ENCODE data around the gene FRMPD1. TPM values are rescaled to one million over a fixed set of nuclear protein-coding genes. Genes with fewer than 3 reads are reported as not detected.
"Not testable (repeated sequence)": the region's sequence is repeated elsewhere in the genome, so short reads cannot be mapped to it uniquely, and the experiment has no call there.

FRMPD1 gene, protein sequence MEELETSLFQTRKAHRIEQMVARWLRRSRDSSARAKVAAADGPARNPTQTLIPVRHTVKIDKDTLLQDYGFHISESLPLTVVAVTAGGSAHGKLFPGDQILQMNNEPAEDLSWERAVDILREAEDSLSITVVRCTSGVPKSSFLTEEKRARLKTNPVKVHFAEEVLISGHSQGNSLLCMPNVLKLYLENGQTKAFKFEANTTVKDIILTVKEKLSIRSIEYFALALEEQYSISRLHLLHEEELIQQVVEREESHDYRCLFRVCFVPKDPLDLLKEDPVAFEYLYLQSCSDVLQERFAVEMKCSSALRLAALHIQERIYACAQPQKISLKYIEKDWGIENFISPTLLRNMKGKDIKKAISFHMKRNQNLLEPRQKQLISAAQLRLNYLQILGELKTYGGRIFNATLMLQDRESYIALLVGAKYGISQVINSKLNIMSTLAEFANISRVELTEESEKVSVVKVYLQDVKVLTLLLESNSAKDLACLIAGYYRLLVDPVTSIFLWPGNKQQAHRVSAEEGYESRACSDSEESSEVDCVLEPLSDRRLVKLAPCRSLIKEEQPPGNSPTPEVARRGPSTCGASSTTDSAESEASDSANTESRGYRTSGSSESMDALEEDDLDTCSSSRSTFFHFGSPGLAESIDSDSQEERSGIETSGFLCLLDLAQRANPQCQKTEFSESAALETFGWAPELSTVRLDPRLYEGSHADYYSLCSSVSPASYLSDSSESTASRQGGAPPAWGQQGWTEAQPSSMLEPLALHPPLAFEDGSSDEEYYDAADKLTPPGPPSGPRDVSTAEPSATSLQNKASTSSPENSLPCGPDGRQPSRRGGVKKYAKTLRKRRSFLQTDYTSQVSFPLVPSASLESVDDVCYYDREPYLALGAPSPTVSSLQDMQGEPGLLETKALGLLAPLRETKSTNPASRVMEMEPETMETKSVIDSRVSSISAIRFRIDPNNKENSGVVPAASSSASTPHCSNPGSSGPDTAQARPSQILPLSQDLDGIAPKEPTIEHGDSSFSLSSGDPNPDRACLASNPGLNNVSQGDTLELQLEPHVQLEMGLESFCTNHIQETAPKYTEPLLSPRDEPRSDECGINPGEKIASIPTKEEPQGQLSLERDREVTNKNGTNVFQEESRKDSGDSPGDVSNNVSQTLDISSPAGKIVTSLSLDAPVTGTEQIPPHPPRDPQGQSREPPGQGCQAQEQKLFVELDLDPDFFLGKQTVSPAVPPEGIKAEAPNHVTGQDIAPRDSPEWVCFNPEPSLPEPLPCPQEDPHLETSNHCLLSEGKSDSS (N-terminal part only)
- total RNA-seq (ENCODE audit: unreplicated experiment) = 38.1 TPM
- long read RNA-seq, partial matches to known transcripts = 7 of 8 reads
- long read RNA-seq, other reads (novel, unspliced or antisense) = 1 of 8 reads

DNA sequence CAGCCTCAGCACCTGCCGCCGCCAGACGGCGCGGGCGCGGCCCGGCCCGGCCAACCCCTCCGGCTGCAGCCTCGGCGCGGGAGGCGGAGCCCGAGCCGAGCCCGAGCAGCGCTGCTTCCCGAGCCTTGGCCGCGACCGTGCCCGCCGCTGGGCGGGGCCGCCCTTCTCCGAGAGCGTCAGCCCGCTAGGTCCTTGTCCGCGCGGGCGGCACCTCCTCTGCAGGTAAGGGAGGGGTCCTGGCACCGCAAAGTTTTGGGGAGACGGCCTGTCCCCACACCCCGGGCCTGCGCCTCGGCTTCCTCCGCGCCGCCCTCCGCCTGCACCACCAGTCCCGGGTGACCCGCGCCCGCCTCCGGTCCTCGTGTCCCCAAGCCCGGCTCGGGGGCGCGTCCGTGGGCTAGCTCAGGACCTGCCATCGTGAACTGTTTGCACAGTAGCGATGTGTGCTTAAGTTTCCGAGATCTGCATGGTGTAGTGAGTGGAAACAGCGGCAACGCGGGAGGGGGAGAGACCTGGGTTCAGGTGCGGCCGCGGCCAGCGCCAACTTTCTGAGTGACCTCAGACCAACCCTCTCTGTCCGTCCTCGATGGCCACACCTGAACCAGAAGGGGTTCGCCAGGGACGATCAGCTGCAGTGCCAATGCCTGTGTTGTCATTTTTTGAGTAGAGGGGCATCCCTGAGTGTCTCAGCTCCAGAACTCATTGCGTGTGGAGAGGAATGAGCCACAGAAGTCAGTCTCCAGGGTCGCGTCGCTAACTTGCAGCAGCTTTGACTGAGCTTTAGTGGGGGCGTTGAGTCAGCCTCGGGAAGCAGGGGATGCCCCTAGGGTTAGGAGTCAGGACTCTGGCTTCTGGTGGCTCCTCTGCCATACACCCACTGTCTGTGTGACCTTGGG is at the start of gene FRMPD1:
FRMPD1 (plus strand) TSS at position 82 of the 896 bp plus-strand sequence. CDS start 41,688 bp downstream, outside the sequence.
- H3K4me1 Mint-ChIP-seq (ENCODE audit: low read depth, unreplicated experiment) = peaks cover 48% of the 10 kb centered on the region
- H3K27ac Mint-ChIP-seq (ENCODE audit: unreplicated experiment) = peak within 1 kb of the TSS; percentile 90
- H3K27me3 Mint-ChIP-seq (ENCODE audit: unreplicated experiment) = peaks cover 6% of the 10 kb centered on the region
- peaks cover 21% of the 10 kb centered on the region for H3K9me3 Mint-ChIP-seq (ENCODE audit: unreplicated experiment)
- peaks cover 5% of the 10 kb centered on the region for H3K36me3 Mint-ChIP-seq (ENCODE audit: unreplicated experiment)
- peak within 1 kb of the TSS; percentile 91 for H3K4me3 Mint-ChIP-seq (ENCODE audit: unreplicated experiment)
- DNase-seq = no peak
- TF ChIP-seq, protein P1, sequence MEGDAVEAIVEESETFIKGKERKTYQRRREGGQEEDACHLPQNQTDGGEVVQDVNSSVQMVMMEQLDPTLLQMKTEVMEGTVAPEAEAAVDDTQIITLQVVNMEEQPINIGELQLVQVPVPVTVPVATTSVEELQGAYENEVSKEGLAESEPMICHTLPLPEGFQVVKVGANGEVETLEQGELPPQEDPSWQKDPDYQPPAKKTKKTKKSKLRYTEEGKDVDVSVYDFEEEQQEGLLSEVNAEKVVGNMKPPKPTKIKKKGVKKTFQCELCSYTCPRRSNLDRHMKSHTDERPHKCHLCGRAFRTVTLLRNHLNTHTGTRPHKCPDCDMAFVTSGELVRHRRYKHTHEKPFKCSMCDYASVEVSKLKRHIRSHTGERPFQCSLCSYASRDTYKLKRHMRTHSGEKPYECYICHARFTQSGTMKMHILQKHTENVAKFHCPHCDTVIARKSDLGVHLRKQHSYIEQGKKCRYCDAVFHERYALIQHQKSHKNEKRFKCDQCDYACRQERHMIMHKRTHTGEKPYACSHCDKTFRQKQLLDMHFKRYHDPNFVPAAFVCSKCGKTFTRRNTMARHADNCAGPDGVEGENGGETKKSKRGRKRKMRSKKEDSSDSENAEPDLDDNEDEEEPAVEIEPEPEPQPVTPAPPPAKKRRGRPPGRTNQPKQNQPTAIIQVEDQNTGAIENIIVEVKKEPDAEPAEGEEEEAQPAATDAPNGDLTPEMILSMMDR (IDR thresholded peaks at IDR 0.05; ENCODE audit: partially characterized antibody, unreplicated experiment) = no peak

DNA sequence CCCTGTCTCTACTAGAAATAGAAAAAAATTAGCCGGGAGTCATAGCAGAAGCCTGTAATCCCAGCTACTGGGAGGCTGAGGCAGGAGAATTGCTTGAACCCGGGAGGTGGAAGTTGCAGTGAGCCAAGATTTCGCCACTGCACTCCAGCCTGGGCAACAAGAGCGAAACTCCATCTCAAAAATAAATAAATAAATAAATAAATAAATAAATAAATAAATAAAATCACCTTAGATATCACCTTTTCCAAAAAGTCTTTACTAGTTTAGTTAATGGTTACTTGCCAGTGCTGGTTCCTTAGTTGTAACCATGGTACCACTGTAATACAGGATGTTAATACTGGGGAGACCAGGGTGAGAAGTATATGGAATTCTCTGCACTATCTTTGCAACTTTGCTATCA is 48.7 kb upstream of the FRMPD1 start:
- H3K36me3 Mint-ChIP-seq (ENCODE audit: unreplicated experiment); H3K27ac Mint-ChIP-seq (ENCODE audit: unreplicated experiment); H3K4me3 Mint-ChIP-seq (ENCODE audit: unreplicated experiment); H3K9me3 Mint-ChIP-seq (ENCODE audit: unreplicated experiment); DNase-seq; H3K27me3 Mint-ChIP-seq (ENCODE audit: unreplicated experiment); H3K4me1 Mint-ChIP-seq (ENCODE audit: low read depth, unreplicated experiment): not testable (repeated sequence)

DNA sequence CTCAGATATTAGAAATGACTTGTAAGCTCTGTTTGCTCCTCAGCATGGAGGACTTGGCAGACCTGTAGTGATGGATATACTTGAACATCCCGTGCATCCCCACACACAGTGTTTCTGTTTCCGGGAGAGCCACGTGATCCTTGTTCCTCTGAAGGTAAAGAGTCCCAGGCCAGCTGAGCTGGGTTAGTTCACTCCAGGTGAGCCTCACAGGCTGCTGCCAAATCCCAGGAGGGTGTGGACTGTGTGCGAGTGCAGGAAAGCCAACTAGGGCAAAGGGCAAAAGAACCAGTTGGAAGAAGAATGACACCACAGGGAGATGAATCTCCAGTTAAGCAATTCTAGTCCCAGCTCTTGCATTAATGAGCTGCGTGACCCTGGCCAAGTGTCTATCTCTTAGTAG is 47.9 kb upstream of the FRMPD1 start:
- Mint-ChIP-seq H3K9me3 (ENCODE audit: unreplicated experiment) (peaks cover 3% of the 10 kb centered on the region), H3K4me1 (ENCODE audit: low read depth, unreplicated experiment) (no peaks in the 10 kb centered on the region), H3K27me3 (ENCODE audit: unreplicated experiment) (peaks cover 2% of the 10 kb centered on the region), H3K36me3 (ENCODE audit: unreplicated experiment) (no peaks in the 10 kb centered on the region), H3K27ac (ENCODE audit: unreplicated experiment) (no peak overlapping the region), H3K4me3 (ENCODE audit: unreplicated experiment) (no peak overlapping the region)
- no peak for DNase-seq
- TF ChIP-seq, protein P1 (IDR thresholded peaks at IDR 0.05; ENCODE audit: partially characterized antibody, unreplicated experiment) = no peak

DNA sequence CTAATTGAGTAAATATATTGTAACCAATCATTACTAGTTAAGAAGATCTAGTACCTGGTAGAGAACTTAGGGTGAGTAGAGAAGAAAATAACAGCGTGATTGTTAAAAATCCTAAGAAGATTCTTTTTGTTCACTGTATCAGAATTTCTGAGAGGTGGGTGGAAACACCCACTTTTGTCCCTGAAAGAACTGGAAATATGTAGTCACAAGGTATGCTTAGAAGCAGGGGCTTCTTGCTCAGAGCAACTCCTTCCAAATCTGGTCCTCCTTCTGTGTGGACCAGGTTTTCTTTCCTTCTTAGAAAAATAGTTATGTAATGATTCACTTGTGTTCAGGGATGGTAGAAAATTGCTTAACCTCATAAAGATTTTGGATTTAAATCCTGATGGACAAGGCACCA is 46.5 kb upstream of the FRMPD1 start:
- H3K36me3 Mint-ChIP-seq (ENCODE audit: unreplicated experiment) = no peaks in the 10 kb centered on the region
- no peaks in the 10 kb centered on the region for H3K4me1 Mint-ChIP-seq (ENCODE audit: low read depth, unreplicated experiment)
- peaks cover 3% of the 10 kb centered on the region for H3K9me3 Mint-ChIP-seq (ENCODE audit: unreplicated experiment)
- no peak overlapping the region for H3K27ac Mint-ChIP-seq (ENCODE audit: unreplicated experiment)
- DNase-seq = no peak
- H3K4me3 Mint-ChIP-seq (ENCODE audit: unreplicated experiment) = no peak overlapping the region
- H3K27me3 Mint-ChIP-seq (ENCODE audit: unreplicated experiment) = peaks cover 5% of the 10 kb centered on the region
- TF ChIP-seq, protein P1 (IDR thresholded peaks at IDR 0.05; ENCODE audit: partially characterized antibody, unreplicated experiment) = no peak

Measured in glutamatergic neuron (in vitro differentiated cells).